VCaP (cell line): ENCODE data around the gene PMIS2.
A peak's percentile ranks its signal among the peaks of the same experiment; 100 is the strongest.
"Not testable (repeated sequence)": the region's sequence is repeated elsewhere in the genome, so short reads cannot be mapped to it uniquely, and the experiment has no call there.

ENCODE experiments used
- H3K27ac ChIP-seq: fragments of 450-650 bp; 2 replicates; pipeline ENCODE4 v1.5.1; 2017
- TF ChIP-seq, protein P1 (sequence below): fragments of 450-650 bp; conservative IDR thresholded peaks from 2 replicates; pipeline ENCODE4 v1.5.1; 2017; ENCODE audit warnings: mild to moderate bottlenecking, moderate library complexity

The PMIS2 gene

DNA sequence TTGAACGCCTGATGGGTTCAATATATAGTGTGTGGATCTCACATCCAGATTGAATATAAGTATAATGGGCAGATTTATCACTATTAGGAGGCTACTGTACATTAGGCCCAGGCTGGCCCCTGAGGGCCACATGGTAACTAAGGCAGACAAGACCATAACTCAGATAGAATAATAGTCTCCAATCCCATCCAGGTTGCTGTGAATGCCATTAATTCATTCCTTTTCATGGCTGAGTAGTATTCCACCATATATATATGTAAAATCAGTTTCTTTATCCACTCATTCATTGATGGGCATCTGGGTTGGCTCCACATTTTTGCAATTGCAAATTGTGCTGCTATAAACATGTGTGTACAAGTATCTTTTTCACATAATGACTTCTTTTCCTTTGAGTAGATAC lies 8.1 kb upstream of the PMIS2 start:
- TF ChIP-seq, protein P1, sequence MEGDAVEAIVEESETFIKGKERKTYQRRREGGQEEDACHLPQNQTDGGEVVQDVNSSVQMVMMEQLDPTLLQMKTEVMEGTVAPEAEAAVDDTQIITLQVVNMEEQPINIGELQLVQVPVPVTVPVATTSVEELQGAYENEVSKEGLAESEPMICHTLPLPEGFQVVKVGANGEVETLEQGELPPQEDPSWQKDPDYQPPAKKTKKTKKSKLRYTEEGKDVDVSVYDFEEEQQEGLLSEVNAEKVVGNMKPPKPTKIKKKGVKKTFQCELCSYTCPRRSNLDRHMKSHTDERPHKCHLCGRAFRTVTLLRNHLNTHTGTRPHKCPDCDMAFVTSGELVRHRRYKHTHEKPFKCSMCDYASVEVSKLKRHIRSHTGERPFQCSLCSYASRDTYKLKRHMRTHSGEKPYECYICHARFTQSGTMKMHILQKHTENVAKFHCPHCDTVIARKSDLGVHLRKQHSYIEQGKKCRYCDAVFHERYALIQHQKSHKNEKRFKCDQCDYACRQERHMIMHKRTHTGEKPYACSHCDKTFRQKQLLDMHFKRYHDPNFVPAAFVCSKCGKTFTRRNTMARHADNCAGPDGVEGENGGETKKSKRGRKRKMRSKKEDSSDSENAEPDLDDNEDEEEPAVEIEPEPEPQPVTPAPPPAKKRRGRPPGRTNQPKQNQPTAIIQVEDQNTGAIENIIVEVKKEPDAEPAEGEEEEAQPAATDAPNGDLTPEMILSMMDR = no peak
- H3K27ac ChIP-seq = no peak overlapping the region

DNA sequence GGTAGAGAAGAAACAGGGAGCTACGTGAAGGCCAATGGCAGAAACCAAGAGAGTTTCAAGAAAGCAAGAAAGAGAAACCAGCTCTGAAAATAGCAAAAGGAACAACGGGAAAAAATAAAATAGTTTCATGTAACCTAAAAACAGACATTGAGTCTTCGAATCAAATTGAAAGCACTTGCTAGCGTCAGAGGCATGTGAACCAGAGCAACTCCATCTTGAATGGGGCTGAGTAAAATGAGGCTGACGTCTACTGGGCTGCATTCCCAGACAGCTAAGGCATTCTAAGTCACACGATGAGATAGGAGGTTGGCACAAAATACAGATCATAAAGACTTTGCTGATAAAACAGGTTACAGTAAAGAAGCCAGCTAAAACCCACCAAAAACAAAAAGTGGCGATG lies 7.3 kb upstream of the PMIS2 start:
- H3K27ac ChIP-seq = no peak overlapping the region
- TF ChIP-seq, protein P1 = no peak

DNA sequence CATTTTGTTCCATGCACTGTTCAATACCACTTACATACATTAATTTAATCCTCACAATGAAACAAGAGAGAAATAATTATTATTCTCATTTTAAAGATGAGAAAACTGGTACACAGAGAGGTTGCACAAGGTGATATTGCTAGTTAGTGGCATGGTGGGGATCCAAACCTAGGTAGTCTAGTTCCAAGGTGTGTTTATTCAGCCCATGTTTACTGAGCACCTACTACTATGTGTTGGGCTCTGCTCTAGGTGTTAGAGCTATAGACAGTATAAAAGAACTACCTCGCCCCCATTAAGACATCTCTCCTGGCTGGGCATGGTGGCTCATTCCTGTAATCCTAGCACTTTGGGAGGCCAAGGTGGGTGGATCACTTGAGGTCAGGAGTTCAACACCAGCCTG lies 3.2 kb upstream of the PMIS2 start:
- no peak overlapping the region for H3K27ac ChIP-seq
- TF ChIP-seq, protein P1 = no peak

DNA sequence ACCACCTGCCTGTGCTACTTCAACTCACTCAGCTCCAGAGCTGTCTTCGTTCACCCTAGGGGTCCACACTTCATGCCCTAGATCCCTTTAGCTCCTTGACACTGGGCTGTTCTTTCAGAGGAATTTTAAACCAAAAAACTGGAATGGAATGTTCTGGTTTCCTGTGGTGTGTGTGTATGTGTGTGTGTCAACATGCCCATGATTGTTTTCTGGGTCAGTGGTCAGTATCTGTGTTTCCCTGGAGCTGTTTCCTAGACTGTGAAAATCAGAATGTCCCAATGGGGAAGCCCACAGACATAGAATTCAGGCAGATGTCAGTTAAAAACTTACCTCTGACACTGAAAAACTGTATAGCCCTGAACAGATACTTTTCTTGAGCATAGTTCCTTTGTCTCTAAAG lies 1.3 kb downstream of the PMIS2 start:
- TF ChIP-seq, protein P1 = no peak

DNA sequence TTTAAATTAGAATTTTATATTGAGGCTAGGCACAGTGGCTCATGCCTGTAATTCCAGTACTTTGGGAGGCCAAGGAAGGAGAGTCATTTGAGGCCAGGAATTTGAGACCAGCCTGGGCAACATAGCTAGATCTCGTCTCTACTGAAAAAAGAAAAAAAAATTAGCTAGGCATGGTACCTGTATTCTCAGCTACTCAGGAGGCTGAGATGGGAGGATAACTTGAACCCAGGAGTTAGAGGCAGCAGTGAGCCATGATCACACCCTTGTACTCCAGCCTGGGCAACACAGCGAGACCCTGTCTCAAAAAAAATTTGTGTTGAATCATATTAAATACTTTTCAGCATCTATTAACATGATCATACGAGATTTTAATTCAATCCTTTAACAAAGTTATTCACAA lies 4.9 kb downstream of the PMIS2 start:
- H3K27ac ChIP-seq = no peak overlapping the region
- TF ChIP-seq, protein P1 = no peak

More for the DNA sequence above, 1.3 kb downstream of the PMIS2 start:
- no peak overlapping the region for H3K27ac ChIP-seq

DNA sequence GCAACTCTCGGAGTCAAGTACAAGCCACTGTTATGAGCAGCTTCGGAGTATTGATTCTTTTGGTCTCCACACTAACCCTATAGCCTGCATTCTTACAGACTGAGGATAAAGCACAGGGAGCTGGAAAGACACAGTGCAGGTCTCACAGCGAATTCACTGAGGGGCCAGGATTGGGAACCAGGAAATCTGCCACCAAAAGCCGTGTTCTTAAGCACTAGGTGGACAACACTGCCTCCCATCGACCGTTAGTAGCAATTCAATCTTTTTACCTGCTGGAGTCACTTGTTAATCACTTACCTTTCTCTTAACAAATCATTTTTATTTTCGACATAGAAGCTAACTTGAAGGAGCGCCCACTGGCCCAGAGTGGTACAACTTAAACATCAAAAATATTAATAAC lies 6.3 kb downstream of the PMIS2 start:
- H3K27ac ChIP-seq = no peak overlapping the region
- TF ChIP-seq, protein P1 = peak; percentile 67

DNA sequence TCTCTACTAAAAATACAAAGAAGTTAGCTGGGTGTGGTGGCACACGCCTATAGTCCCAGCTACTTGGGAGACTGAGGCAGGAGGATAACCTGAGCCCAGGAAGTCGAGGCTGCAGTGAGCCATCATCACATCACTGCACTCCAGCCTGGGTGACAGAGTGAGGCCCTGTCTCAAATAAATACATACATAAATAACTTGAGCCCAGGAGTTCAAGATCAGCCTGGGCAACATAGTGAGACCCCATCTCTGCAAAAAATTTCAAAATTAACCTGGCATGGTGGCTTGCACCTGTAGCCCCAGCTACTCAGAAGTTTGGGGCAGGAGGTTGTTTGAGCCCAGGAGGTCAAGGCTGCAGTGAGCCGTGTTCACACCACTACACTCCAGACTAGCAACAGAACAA lies 9.1 kb downstream of the PMIS2 start:
- H3K27ac ChIP-seq = not testable (repeated sequence)

DNA sequence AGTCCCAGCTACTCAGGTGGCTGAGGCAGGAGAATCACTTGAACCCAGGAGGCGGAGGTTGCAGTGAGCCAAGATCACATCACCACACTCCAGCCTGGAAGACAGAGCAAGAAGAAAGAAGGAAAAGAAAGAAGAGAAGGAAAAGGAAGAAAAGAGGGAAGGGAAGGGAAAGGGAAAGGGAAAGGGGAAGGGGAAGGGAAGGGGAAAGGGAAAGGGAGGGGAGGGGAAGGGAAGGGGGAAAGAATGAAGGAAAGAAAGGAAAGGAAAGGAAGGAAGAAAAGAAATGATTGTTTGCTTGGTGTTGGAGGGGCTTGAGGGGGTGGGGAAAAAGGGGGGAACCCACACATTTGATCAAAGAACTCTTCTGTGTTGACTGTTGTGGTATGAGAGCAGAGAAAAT lies 10.0 kb downstream of the PMIS2 start:
- TF ChIP-seq, protein P1 = no peak
- no peak overlapping the region for H3K27ac ChIP-seq
